ENCODE data around the gene TMPRSS11A. TPM values are rescaled to one million over a fixed set of nuclear protein-coding genes. Genes with fewer than 3 reads are reported as not detected.

Gene TMPRSS11A
- total RNA-seq, 1 donor from 2014 or later, result not detected

- Histone ChIP-seq H3K36me3 (no peaks in the 10 kb centered on the region), H3F3A (ENCODE audit: low read depth) (no peaks in the 10 kb centered on the region), H3K9ac (no peak overlapping the region), H3K9me3 (ENCODE audit: low read depth) (no peaks in the 10 kb centered on the region), H3K4me1 (no peaks in the 10 kb centered on the region), H3K4me2 (no peak overlapping the region), H4K20me1 (ENCODE audit: low read depth) (no peaks in the 10 kb centered on the region), H2AFZ (replicated peaks) (no peak overlapping the region), H3K27me3 (no peaks in the 10 kb centered on the region), H3K27ac (no peak overlapping the region), H3K4me3 (no peak overlapping the region), H3K79me2 (ENCODE audit: low read depth) (no peaks in the 10 kb centered on the region)
- Mint-ChIP-seq H3K4me1 (no peaks in the 10 kb centered on the region), H3K36me3 (no peaks in the 10 kb centered on the region), H3K27me3 (ENCODE audit: insufficient read depth, low read depth) (peaks cover 2% of the 10 kb centered on the region), H3K27ac (no peak overlapping the region), H3K9me3 (no peaks in the 10 kb centered on the region), H3K4me3 (no peak overlapping the region)
- DNase-seq (ENCODE audit: low spot score), result no peak
- TF ChIP-seq EZH2 (IDR thresholded peaks at IDR 0.05) (no peak), EZH2phosphoT487 (IDR thresholded peaks at IDR 0.05) (no peak)
- TF ChIP-seq, protein P1, sequence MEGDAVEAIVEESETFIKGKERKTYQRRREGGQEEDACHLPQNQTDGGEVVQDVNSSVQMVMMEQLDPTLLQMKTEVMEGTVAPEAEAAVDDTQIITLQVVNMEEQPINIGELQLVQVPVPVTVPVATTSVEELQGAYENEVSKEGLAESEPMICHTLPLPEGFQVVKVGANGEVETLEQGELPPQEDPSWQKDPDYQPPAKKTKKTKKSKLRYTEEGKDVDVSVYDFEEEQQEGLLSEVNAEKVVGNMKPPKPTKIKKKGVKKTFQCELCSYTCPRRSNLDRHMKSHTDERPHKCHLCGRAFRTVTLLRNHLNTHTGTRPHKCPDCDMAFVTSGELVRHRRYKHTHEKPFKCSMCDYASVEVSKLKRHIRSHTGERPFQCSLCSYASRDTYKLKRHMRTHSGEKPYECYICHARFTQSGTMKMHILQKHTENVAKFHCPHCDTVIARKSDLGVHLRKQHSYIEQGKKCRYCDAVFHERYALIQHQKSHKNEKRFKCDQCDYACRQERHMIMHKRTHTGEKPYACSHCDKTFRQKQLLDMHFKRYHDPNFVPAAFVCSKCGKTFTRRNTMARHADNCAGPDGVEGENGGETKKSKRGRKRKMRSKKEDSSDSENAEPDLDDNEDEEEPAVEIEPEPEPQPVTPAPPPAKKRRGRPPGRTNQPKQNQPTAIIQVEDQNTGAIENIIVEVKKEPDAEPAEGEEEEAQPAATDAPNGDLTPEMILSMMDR (IDR thresholded peaks at IDR 0.05), result no peak
Observed at GRCh38 chr4:67980512-67980911, 17.2 kb upstream of the TMPRSS11A start.

DNA sequence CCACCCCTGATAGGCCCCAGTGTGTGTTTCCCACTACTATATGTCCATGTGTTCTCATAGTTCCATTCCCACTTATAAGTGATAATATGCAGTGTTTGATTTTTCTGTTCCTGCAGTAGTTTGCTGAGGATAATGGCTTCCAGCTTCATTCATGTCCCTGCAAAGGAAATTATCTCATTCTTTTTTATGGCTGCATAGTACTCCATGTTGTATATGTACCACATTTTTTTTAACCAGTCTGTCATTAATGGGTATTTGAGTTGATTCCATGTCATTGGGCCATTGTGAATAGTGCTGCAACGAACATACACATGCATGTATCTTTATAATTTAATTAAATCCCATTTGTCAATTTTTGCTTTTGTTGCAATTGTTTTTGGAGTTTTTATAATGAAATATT is 10.3 kb upstream of the TMPRSS11A start:
- H3K9me3 ChIP-seq (ENCODE audit: low read depth), result peaks cover 5% of the 10 kb centered on the region
- H3K36me3 ChIP-seq, result no peaks in the 10 kb centered on the region
- H3K27me3 Mint-ChIP-seq (ENCODE audit: insufficient read depth, low read depth), result peaks cover 5% of the 10 kb centered on the region
- no peaks in the 10 kb centered on the region for H3K27me3 ChIP-seq
- no peaks in the 10 kb centered on the region for H3F3A ChIP-seq (ENCODE audit: low read depth)
- H3K4me1 ChIP-seq, result no peaks in the 10 kb centered on the region
- no peaks in the 10 kb centered on the region for H3K79me2 ChIP-seq (ENCODE audit: low read depth)
- no peaks in the 10 kb centered on the region for H4K20me1 ChIP-seq (ENCODE audit: low read depth)
- H3K9ac ChIP-seq, result no peak overlapping the region
- H3K4me1 Mint-ChIP-seq, result no peaks in the 10 kb centered on the region
- no peaks in the 10 kb centered on the region for H3K36me3 Mint-ChIP-seq
- TF ChIP-seq EZH2phosphoT487 (IDR thresholded peaks at IDR 0.05) (no peak), EZH2 (IDR thresholded peaks at IDR 0.05) (no peak)
- TF ChIP-seq, protein P1 (IDR thresholded peaks at IDR 0.05), result no peak
- no peak overlapping the region for H3K4me2 ChIP-seq
- no peak overlapping the region for H3K27ac ChIP-seq
- no peak for DNase-seq (ENCODE audit: low spot score)
- H3K4me3 Mint-ChIP-seq, result no peak overlapping the region
- H3K4me3 ChIP-seq, result no peak overlapping the region
- no peak overlapping the region for H3K27ac Mint-ChIP-seq
- H3K9me3 Mint-ChIP-seq, result peaks cover 9% of the 10 kb centered on the region
- no peak overlapping the region for H2AFZ ChIP-seq (replicated peaks)

DNA sequence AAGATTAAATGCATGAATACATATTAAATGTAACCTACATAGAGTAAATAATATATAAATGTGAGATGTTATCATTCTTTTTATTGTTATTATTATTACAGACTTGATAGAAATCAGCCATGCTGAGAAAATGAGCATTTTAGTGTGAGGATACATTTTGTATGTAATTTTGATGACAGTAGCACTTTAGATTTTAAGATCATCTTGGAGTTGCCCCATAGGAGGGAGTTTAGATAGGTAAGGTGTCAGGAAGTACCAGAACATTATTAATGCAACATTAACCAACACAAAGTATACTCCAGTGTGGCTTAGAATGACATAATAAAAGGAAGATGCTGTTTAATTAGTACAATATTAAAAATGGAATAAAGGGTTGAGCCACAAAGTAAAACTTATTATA is 8.4 kb downstream of the TMPRSS11A start:
- no peaks in the 10 kb centered on the region for H3K79me2 ChIP-seq (ENCODE audit: low read depth)
- DNase-seq (ENCODE audit: low spot score), result no peak
- H3K27me3 Mint-ChIP-seq (ENCODE audit: insufficient read depth, low read depth), result no peaks in the 10 kb centered on the region
- H3K4me2 ChIP-seq, result no peak overlapping the region
- H2AFZ ChIP-seq (replicated peaks), result no peak overlapping the region
- no peaks in the 10 kb centered on the region for H3K9me3 Mint-ChIP-seq
- no peaks in the 10 kb centered on the region for H3K36me3 ChIP-seq
- H3K4me1 ChIP-seq, result no peaks in the 10 kb centered on the region
- no peak overlapping the region for H3K27ac Mint-ChIP-seq
- no peaks in the 10 kb centered on the region for H3K27me3 ChIP-seq
- H3K4me3 Mint-ChIP-seq, result no peak overlapping the region
- H3K36me3 Mint-ChIP-seq, result no peaks in the 10 kb centered on the region
- no peak overlapping the region for H3K27ac ChIP-seq
- TF ChIP-seq EZH2phosphoT487 (IDR thresholded peaks at IDR 0.05) (no peak), EZH2 (IDR thresholded peaks at IDR 0.05) (no peak)
- TF ChIP-seq, protein P1 (IDR thresholded peaks at IDR 0.05), result no peak
- H3F3A ChIP-seq (ENCODE audit: low read depth), result no peaks in the 10 kb centered on the region
- H3K4me1 Mint-ChIP-seq, result no peaks in the 10 kb centered on the region
- no peak overlapping the region for H3K9ac ChIP-seq
- no peaks in the 10 kb centered on the region for H3K9me3 ChIP-seq (ENCODE audit: low read depth)
- no peak overlapping the region for H3K4me3 ChIP-seq
- H4K20me1 ChIP-seq (ENCODE audit: low read depth), result no peaks in the 10 kb centered on the region

All from neural progenitor cell (in vitro differentiated cells).